GM18951 (cell line): ENCODE measurements around the gene OCA2.

Experiments
- POLR2A ChIP-seq: IDR thresholded peaks from 4 replicates; pipeline ENCODE4 v1.6.1; 2011; ENCODE audit warnings: mild to moderate bottlenecking; ENCODE audit not compliant: insufficient read length, insufficient read depth; ENCODE audit errors: extremely low read depth
- in situ Hi-C: fragments of 300-500 bp; cut with MboI; formaldehyde crosslinking; loops from one replicate; pipeline ENCODE4 v1.12.0; 2022; ENCODE audit warnings: low sequenced_read_pairs, mixed read lengths, inconsistent platforms; ENCODE audit not compliant: unreplicated experiment

The OCA2 gene

GRCh38 chr15:28026221-28026620, 72.9 kb downstream of the OCA2 start:
- in situ Hi-C loops: no loop called here
- no peak for TF ChIP-seq POLR2A

DNA sequence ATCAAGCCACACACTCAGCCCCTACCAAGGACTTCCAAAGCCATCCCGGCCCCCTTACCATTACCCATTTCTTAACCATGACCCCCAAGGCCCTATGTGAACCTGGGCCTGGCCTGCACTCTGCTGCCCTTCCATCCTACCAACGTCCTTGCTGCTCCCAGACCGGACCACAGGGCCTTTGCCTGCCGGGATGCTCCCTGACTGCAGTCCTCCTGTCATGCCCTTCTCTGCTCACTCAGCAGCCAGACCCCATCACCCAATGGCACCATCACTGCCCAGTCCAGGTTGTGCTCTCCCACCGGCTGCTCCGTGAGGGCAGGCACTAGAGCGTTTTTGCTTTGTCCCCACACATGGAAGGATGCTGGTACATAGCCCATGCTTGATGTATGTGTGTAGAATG, 73.7 kb downstream of the OCA2 start:
- no peak for TF ChIP-seq POLR2A
- in situ Hi-C loops: no loop called here

DNA sequence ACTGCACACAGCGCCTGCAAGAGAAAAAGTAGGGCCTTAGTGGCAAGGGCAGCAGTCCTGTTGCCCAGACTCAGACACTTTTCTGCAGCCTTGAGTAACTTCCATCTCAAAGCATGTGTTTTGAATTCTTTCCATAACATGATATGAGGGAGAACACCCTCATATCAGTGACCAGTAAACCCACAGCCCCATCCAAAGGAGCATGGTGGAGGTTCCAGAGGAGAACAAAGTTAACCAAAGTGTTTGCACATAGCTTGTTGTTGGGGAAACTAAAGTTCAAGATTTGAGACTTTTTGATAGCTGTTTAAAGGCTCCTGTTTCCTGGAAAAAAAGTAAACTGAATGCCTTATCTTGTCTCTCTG, 74.2 kb downstream of the OCA2 start:
- no peak for TF ChIP-seq POLR2A
- in situ Hi-C loops: no loop called here

- TF ChIP-seq POLR2A: no peak
- in situ Hi-C loops: no loop called here
Observed at GRCh38 chr15:28023933-28024888, 74.9 kb downstream of the OCA2 start.

GRCh38 chr15:28023422-28023821, 75.7 kb downstream of the OCA2 start:
- TF ChIP-seq POLR2A: no peak
- in situ Hi-C loops: no loop called here

DNA sequence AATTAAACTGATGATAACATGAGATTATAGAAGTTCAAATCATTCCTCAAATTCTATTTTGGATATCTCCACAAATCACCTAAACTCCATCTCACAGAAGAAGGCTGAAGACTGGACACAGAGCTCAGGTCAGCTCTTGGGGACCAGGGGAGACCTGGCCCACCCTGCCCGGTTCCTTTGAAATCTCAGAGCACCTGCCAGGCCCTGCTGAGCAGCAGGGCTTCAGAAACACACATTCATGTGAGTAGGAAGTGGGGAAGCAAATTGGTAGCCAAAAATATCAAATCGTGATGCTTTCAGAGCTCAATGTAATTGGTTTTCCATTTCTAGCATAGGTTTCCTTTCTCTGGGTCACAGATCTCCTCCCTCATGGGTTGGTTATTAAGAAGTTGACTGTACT, 76.2 kb downstream of the OCA2 start:
- in situ Hi-C loops: no loop called here
- TF ChIP-seq POLR2A: no peak

DNA sequence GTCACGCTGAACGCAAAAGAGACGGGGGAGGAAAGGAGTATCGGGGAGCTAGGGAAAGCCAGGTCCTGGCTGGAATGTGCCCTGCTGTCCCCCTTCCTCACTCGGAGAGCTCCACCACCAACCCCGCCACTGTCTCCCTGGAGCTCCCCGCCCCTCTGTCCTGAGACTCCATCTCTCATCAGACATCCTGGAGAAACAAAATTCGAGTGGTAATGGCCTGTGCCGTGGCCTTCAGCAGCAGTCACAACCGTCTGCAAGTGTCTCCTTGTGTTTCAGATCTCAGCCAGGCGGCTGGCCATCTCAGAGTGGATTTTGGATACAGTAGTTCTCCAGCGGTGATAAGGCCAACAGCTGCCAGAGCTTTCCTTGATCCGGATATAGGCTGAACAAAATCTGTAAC, 76.9 kb downstream of the OCA2 start:
- in situ Hi-C loops: no loop called here
- no peak for TF ChIP-seq POLR2A

DNA sequence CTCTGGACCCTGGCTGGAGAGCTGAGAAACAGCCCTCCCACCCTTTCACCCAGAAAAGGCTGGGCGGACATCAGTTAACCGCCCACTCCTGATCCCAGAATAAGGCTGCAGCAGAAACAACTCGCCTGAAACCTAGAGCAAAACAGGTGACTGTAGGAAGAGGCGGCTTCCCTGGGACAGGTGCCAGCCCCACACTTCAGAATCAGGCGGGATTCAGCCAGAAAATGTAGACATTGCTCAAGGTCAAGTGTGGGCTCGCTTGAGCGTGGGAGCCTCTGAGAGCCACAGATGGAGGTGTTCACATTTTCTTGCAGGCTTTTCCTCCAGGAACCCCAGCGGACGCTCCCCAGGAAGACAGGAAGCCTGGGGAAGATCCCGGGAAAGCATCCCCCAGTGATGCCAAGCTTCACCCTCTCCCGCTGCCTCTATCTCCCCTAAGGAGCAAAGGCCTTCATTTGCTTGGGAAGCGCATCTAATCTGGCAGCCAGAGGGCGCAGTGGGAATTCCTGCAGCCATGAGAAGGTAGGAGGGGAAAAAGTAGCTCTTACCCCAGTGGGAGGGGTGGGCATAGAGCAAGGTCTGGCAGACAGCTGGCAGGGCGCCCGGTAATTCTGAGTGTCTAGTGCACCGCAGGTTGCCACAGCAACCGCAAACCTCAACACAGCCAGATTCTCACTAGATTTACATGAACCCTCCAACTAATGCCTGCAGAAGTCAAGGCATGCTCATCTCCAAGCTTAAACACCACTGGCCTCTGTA, 77.7 kb downstream of the OCA2 start:
- no peak for TF ChIP-seq POLR2A
- in situ Hi-C loops: no loop called here

- no peak for TF ChIP-seq POLR2A
- in situ Hi-C loops: no loop called here
Observed at GRCh38 chr15:28020644-28021043, 78.5 kb downstream of the OCA2 start.

DNA sequence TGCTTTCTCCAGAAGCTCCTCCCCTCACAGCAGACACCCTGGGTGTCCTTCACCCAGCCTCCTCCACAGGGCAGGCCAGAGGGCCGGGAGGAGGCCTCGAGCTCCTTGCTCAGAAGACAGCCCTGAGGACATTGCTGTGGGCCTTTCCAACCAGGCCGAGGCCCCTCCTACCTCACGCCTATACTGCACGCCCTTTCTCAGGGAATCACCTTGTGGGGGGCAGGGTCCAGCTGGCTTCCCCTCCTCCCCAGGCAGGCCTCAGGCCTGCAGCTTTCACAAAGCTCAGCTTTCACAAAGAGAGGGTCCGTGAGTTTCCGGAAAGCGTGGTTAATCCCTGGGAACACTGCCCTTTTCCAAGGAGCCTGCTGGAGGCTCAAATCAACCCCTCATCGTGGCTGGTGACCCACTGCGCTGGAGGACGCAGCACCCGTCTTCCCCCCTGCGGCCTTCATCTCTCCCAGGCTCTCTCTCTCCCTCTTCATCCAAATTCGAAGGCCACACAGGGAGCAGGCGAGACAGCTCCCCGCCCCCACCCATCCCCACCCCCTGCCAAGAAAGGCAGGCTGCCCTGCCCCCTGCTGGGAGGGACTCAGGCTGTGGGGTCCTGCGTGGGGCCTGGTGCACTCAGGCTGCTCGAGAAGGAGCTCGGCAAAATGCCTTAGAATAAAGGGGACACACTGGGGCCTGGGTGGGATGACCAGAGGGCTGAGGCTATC, 79.4 kb downstream of the OCA2 start:
- in situ Hi-C loops: no loop called here
- no peak for TF ChIP-seq POLR2A

DNA sequence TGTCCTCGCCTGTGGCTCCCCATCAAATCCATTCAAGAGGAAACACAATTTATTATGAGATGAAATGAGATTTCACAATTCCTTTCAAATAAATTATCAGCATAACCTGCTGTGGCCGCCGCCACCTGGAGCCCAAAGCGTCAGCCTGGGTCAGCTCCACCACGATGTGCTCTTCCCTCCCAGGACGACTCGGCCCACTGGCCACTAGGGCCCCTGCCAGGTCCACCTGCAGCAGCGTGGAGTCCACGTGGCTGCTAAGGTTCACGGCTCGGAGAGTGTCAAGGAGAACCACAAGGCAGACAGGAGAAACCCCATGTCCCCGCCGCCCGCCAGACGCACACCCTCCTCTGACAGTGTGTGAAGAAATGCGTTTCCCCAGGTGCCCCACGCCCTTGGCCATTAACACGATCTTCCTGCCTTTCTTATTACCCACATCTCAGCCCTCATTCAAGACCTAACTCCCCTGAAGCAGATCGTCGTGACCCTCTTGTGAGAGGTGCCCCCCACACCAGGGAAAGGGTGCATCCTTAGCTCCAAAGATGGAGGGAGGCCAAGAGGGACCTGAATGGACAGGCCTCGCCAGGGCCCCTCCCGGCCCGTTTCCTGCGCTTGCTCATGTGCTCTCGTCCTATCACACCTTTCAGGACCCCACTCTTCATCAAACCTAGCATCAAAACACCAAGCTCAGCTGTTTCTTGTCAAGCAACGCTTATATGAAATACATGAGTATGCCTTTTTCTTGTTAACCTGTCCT, 80.6 kb downstream of the OCA2 start:
- in situ Hi-C loops: no loop called here
- no peak for TF ChIP-seq POLR2A

DNA sequence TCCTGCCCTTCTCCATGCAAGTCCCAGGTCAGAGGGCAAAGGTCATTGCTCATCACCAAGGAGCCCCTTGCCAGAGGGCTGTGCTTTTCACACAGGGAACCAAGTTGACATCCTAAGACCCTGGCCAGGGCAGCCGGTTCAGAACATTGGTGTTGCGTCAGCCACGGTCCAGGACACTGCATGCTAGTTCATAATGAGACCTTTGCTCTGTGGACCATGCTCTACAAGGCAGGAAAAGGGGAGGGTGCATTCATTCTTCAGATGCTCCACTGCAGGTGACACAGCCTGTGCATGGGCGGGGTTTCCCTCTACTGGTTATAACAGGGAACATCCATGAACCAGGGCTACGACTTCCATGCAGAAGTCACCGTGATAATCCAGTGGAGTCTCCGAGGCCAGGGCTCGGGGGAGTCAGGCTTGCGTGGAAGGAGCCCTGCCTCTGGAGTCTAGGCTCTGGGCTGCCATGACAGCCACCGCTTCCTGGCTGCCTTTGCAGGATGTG, 81.6 kb downstream of the OCA2 start:
- in situ Hi-C loops: no loop called here
- TF ChIP-seq POLR2A: no peak
